Activated naive CD8-positive, alpha-beta T cell treated with anti-CD3 and anti-CD28 coated beads for 36 hours (primary cell): ENCODE measurements around the gene TMEM134. TPM values are rescaled to one million over a fixed set of nuclear protein-coding genes. Genes with fewer than 3 reads are reported as not detected.

Experiments used
- DNase-seq: peaks from one replicate; pipeline ENCODE4 v3.0.0; 2021
- H3K27ac Mint-ChIP-seq: one replicate; pipeline ENCODE4 v1.8.0; 2022; ENCODE audit warnings: mild to moderate bottlenecking, moderate library complexity, mixed read lengths
- H3K27me3 Mint-ChIP-seq: one replicate; pipeline ENCODE4 v1.8.0; 2022; ENCODE audit warnings: mild to moderate bottlenecking, mixed read lengths
- H3K36me3 Mint-ChIP-seq: one replicate; pipeline ENCODE4 v1.8.0; 2021; ENCODE audit warnings: mild to moderate bottlenecking, mixed read lengths
- H3K4me1 Mint-ChIP-seq: one replicate; pipeline ENCODE4 v1.8.0; 2021; ENCODE audit warnings: mixed read lengths
- H3K4me3 Mint-ChIP-seq: one replicate; pipeline ENCODE4 v1.8.0; 2022; ENCODE audit warnings: mild to moderate bottlenecking, moderate library complexity, mixed read lengths
- H3K9me3 Mint-ChIP-seq: one replicate; pipeline ENCODE4 v1.8.0; 2022; ENCODE audit warnings: mixed read lengths
- total RNA-seq, 2 experiments: library from RNA; stranded (reverse); gene quantifications; one replicate each; pipeline ENCODE4 v1.2.3, GENCODE V29; 2021

TMEM134 gene
- total RNA-seq, 2 experiments from 2014 or later: 43.7 to 45.8 TPM

GRCh38 chr11:67442504-67443404, 26.3 kb downstream of the TMEM134 start:
- no peak for DNase-seq
- Mint-ChIP-seq H3K36me3 (peaks cover 20% of the 10 kb centered on the region), H3K27ac (peak overlapping the region; percentile 85), H3K4me1 (peaks cover 58% of the 10 kb centered on the region), H3K4me3 (peak overlapping the region; percentile 62), H3K9me3 (no peaks in the 10 kb centered on the region), H3K27me3 (no peaks in the 10 kb centered on the region)

- peak overlapping the region; percentile 39 for H3K27ac Mint-ChIP-seq
Measured at GRCh38 chr11:67441731-67442351, 27.2 kb downstream of the TMEM134 start.

GRCh38 chr11:67441098-67441563, 27.9 kb downstream of the TMEM134 start:
- H3K27ac Mint-ChIP-seq: no peak overlapping the region
- H3K4me3 Mint-ChIP-seq: peak overlapping the region; percentile 34
- DNase-seq: no peak
- no peaks in the 10 kb centered on the region for H3K27me3 Mint-ChIP-seq
- peaks cover 49% of the 10 kb centered on the region for H3K4me1 Mint-ChIP-seq
- H3K9me3 Mint-ChIP-seq: no peaks in the 10 kb centered on the region
- H3K36me3 Mint-ChIP-seq: peaks cover 33% of the 10 kb centered on the region

More at GRCh38 chr11:67441731-67442351, 27.2 kb downstream of the TMEM134 start:
- Mint-ChIP-seq H3K4me3 (no peak overlapping the region), H3K36me3 (peaks cover 27% of the 10 kb centered on the region), H3K27me3 (no peaks in the 10 kb centered on the region), H3K9me3 (no peaks in the 10 kb centered on the region), H3K4me1 (peaks cover 53% of the 10 kb centered on the region)
- DNase-seq: no peak

- Mint-ChIP-seq H3K36me3 (peaks cover 38% of the 10 kb centered on the region), H3K27ac (peak overlapping the region; percentile 93), H3K9me3 (no peaks in the 10 kb centered on the region), H3K4me1 (peaks cover 47% of the 10 kb centered on the region), H3K4me3 (peak overlapping the region; percentile 91), H3K27me3 (no peaks in the 10 kb centered on the region)
- peak; percentile 18 for DNase-seq
Measured at GRCh38 chr11:67440229-67441097, 28.6 kb downstream of the TMEM134 start.

GRCh38 chr11:67439321-67440228, 29.5 kb downstream of the TMEM134 start:
- Mint-ChIP-seq H3K4me1 (peaks cover 42% of the 10 kb centered on the region), H3K36me3 (peaks cover 42% of the 10 kb centered on the region), H3K9me3 (no peaks in the 10 kb centered on the region)

GRCh38 chr11:67438158-67438902, 30.7 kb downstream of the TMEM134 start:
- peak; percentile 92 for DNase-seq
- Mint-ChIP-seq H3K27me3 (no peaks in the 10 kb centered on the region), H3K27ac (peak overlapping the region; percentile 93), H3K4me1 (peaks cover 39% of the 10 kb centered on the region), H3K9me3 (no peaks in the 10 kb centered on the region), H3K4me3 (peak overlapping the region; percentile 91), H3K36me3 (peaks cover 45% of the 10 kb centered on the region)

More at GRCh38 chr11:67439321-67440228, 29.5 kb downstream of the TMEM134 start:
- Mint-ChIP-seq H3K27me3 (no peaks in the 10 kb centered on the region), H3K4me3 (peak overlapping the region; percentile 91), H3K27ac (peak overlapping the region; percentile 93)
- DNase-seq: peak; percentile 55

- Mint-ChIP-seq H3K27ac (peak overlapping the region; percentile 93), H3K4me3 (peak overlapping the region; percentile 91), H3K36me3 (peaks cover 45% of the 10 kb centered on the region)
Measured at GRCh38 chr11:67437809-67438157, 31.3 kb downstream of the TMEM134 start.

GRCh38 chr11:67437082-67437808, 31.8 kb downstream of the TMEM134 start, which contains the start of gene PTPRCAP:
PTPRCAP (minus strand) TSS chr11:67437682; CDS start chr11:67437619, 63 bp downstream.
- Mint-ChIP-seq H3K27ac (peak within 1 kb of the TSS; percentile 93), H3K4me1 (peaks cover 43% of the 10 kb centered on the region)

More at GRCh38 chr11:67437809-67438157, 31.3 kb downstream of the TMEM134 start:
- DNase-seq: no peak
- peaks cover 41% of the 10 kb centered on the region for H3K4me1 Mint-ChIP-seq
- no peaks in the 10 kb centered on the region for H3K27me3 Mint-ChIP-seq
- H3K9me3 Mint-ChIP-seq: no peaks in the 10 kb centered on the region

DNA sequence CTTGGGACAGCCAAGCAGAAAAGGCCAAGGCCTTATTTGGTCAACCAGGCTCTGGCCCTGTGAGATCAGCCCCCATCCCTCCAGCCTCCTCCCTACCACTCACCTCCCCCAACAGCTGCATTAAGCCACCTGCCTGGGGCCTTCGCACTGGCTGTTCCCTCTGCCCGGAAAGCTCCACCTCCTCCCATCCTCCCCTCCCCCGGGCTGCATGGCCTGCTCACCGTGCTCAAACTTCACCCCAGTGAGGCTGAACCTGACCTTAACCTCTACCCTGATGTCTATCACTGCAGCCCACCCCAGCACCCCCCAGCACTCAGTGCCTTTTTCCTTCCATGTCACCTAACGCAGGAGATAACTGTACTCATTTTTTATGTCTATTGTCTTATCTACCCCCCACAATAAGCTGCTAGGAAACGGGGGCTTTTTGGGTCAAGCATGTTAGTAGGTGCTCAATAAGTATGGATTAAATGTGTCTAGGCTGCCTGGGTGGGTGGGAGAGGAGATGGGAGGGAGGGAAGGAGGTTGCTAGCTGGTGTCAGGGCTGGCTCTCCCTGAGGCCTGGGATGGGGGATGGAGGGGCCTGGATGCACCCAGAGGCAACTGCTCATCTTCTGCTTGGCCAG, 32.5 kb downstream of the TMEM134 start:
- peaks cover 45% of the 10 kb centered on the region for H3K36me3 Mint-ChIP-seq
- peaks cover 50% of the 10 kb centered on the region for H3K4me1 Mint-ChIP-seq
- H3K9me3 Mint-ChIP-seq: no peaks in the 10 kb centered on the region
- H3K4me3 Mint-ChIP-seq: peak overlapping the region; percentile 91
- peak overlapping the region; percentile 93 for H3K27ac Mint-ChIP-seq
- no peaks in the 10 kb centered on the region for H3K27me3 Mint-ChIP-seq
- peak; percentile 84 for DNase-seq

More at GRCh38 chr11:67437082-67437808, 31.8 kb downstream of the TMEM134 start, which contains the start of gene PTPRCAP:
- no peaks in the 10 kb centered on the region for H3K27me3 Mint-ChIP-seq
- peak; percentile 80 for DNase-seq
- peaks cover 45% of the 10 kb centered on the region for H3K36me3 Mint-ChIP-seq
- no peaks in the 10 kb centered on the region for H3K9me3 Mint-ChIP-seq
- H3K4me3 Mint-ChIP-seq: peak within 1 kb of the TSS; percentile 91

GRCh38 chr11:67435727-67436458, 33.2 kb downstream of the TMEM134 start:
- Mint-ChIP-seq H3K9me3 (no peaks in the 10 kb centered on the region), H3K27me3 (no peaks in the 10 kb centered on the region), H3K4me1 (peaks cover 43% of the 10 kb centered on the region), H3K4me3 (peak overlapping the region; percentile 91), H3K27ac (peak overlapping the region; percentile 93), H3K36me3 (peaks cover 45% of the 10 kb centered on the region)
- no peak for DNase-seq

DNA sequence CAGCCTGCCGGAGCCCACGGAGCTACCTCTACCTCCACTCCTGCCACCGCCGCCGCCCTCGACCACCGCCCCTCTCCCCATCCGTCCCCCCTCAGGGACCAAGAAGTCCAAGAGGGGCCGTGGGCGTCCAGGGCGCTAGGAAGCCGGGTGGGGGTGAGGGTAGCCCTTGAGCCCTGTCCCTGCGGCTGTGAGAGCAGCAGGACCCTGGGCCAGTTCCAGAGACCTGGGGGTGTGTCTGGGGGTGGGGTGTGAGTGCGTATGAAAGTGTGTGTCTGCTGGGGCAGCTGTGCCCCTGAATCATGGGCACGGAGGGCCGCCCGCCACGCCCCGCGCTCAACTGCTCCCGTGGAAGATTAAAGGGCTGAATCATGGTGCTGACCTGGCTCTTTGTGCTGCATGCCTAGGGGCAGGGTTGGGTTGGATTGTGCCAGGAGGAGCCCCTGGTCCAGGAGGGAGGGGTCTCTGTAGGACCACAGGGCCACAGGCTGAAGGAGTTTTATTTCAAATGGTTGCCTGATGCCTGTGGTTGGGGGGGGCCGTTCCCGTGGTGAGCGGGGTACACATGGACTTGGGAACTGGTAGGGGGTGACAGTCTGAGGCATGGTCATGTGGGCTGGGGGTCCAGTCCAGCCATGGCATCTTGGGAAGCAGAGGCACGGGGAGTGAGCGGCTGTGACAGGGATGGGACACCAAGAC, 33.9 kb downstream of the TMEM134 start:
- Mint-ChIP-seq H3K27me3 (no peaks in the 10 kb centered on the region), H3K4me3 (peak overlapping the region; percentile 91), H3K4me1 (peaks cover 39% of the 10 kb centered on the region), H3K36me3 (peaks cover 45% of the 10 kb centered on the region), H3K27ac (peak overlapping the region; percentile 93), H3K9me3 (no peaks in the 10 kb centered on the region)
- peak; percentile 56 for DNase-seq
